GM18526 (cell line): Measurements from ENCODE around the gene TK1.

Source experiments
- POLR2A ChIP-seq: IDR thresholded peaks from 3 replicates; pipeline ENCODE4 v1.6.1; 2011; ENCODE audit not compliant: insufficient read length; ENCODE audit errors: extremely low read depth

TK1 gene

DNA sequence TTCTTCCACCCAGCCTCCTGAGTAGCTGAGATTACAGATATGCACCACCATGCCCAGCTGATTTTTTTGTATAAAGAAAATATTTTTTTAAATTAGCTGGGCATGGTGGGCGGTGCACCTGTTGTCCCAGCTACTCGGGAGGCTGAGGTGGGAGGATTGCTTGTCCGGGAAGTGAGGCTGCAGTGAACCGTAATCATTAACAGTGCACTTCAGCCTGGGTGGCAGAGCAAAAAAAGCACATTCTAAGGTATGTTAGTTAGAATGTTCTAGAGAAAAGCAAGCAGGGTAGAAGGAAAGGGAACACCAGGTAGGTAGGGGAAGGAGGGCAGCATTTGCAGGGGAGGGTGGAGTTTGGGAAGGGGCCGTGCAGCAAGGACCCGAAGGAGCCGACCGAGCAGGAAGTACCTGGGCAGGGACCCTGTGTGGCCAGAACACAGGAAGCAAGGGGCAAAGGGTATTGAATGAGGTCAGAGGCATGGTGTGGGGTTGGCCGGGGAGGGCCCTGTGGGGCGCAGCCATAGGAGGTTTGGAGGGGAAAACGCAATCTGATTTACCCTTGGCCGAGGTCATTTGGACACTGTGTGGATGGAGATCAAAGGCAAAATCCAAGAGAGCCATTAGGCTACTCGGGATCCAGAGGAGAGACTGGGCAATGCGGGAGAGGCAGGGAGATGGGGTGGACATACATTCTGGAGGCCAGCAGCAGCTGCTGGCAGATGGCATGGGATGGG, 38.4 kb downstream of the TK1 start:
- TF ChIP-seq POLR2A, result no peak

GRCh38 chr17:78147315-78147998, 39.4 kb downstream of the TK1 start:
- TF ChIP-seq POLR2A, result peak; percentile 35

DNA sequence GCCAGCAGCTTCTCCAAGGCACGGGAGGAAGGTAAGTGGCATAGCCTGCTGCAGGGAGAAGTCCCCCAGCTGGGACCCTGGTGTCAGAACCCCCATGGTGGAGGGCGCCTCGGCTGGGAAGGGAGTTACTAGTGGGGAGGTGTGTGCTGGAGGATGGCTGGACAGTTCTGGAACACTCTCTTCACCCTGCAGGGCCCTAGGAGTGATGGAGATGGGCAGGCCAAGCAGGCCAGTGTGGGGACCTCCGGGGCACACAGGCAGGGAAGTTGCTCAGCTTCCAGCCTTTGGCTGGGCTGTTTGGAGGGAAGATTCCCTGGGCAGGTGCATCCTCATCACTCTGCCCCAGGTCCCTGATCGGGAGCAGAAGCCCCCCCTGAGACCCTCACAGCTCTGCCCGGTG, 40.0 kb downstream of the TK1 start:
- TF ChIP-seq POLR2A, result no peak

GRCh38 chr17:78146471-78146869, 40.4 kb downstream of the TK1 start:
- no peak for TF ChIP-seq POLR2A

GRCh38 chr17:78144736-78145641, 41.9 kb downstream of the TK1 start:
- no peak for TF ChIP-seq POLR2A

GRCh38 chr17:78144147-78144719, 42.6 kb downstream of the TK1 start:
- TF ChIP-seq POLR2A, result peak; percentile 18

DNA sequence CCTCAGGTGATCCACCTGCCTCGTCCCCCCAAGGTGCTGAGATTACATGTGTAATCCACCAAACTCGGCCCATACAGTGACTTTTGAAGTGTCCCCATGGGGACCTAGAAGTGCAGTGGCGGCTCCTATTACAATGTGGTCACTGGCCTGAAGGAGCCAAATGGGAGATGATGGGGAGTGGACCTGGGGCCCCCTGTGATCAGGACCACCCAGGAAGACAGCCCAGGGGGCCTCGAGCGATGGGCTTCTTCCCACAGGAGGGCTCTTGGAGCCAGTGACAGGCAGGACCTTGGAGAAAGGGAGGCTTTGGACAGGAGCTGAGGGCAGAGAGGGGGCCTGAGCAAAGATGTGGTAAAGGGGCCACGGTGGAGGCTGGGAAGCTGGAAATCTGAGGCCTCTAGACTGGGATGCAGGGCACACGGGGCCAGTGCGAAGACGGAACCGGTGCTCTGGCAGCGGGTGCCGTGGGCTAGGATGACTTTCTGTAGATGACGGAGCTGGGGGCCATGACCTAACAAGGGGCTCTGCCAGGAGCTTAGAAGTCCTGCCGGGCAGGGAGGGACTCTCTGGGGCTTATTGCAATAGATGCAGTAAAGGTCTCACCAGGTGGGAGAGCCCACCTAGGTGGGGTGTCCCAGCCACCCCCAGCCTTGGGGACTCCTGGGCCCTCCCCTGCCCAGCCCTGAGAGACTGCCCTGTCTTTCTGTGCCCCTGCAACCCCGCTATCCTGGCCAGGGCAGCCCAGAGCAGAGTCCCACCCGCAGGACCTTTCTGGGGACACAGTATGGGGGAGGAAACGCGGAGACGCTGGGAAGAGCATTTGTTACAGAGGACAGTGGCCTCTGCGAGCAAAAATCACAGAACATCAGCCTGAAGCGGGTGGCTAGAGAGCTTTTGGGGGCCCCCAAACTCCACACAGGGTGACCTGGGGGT, 43.4 kb downstream of the TK1 start:
- TF ChIP-seq POLR2A, result no peak

- no peak for TF ChIP-seq POLR2A
Observed at GRCh38 chr17:78142119-78142861, 44.6 kb downstream of the TK1 start.

DNA sequence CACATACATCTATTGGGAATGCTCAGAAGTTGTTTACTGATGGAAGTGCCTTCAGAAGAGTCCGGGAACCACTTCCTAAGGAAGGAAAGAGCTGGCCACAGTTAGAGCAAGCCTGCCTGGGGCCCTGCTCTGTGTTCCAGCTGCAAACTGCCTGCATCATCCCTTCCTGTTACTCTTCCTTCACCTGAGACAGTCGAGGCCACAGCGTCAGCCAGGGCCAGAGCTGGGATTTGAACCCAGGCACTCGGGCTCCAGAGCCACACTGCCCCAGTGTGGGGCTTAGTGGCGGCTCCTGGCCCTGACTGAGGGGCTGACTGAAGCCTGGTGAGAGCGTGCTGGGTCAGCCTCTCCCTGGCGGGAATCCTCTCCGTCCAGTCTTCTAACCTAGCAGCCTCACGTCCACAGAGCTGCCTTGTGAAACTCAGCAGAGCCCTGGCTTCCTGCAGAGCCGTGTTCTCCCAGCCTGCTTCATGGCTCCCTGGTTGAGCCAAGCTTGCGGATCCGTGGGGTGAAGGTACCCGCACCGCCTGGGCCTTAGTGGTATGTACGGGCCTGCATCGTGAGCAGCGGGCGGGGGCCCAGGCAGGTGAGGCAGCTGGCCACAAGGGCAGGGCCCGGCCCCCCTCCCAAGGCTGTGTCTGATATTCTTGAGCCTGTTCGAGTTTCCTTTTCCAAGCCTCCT, 45.3 kb downstream of the TK1 start:
- TF ChIP-seq POLR2A, result no peak

DNA sequence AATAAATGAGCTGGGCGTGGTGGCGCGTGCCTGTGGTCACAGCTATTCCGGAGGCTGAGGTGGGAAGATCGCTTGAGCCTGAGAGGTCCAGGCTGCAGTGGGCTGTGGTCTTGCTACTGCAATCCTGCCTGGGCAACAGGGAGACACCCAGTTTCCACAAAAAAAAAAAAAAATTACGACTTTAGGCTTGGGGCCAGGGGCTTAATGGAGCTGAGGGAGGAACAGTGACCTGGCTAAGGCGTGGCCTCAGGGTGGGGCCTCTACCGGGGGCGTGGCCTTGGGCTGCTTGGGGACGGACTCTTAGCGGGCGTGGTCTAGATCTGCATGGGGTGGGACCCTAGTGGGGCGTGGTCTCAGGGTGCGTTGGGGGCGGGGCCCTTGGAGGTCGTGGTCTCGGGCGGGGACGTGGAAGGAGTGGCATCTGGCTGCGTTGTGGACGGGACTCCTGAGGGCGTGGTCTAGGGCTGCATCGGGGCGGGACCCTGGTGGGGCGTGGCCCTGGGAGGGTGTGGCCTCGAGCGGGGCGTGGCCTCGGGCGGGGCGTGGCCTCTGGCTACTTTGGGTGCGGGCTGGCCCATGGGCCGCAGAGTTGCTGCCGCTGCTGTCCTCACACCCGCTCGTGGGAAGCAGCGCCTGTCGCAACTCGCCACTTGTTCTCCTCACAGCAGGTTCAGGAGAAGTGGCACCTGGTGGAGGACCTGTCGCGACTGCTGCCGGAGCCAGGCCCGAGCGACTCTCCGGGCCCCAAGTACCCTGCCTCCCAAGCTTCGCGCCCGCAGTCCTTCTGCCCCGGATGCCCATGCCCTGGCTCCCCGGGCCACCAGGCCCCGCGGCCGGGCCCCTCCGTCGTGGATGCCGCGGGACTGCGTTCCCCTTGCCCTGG, 46.4 kb downstream of the TK1 start:
- peak; percentile 52 for TF ChIP-seq POLR2A

GRCh38 chr17:78138204-78139060, 48.4 kb downstream of the TK1 start:
- no peak for TF ChIP-seq POLR2A
